ENCODE results near the gene SRSF3.

The SRSF3 gene

GRCh38 chr6:36618366-36619355, 24.5 kb downstream of the SRSF3 start:
- no peak for TF ChIP-seq CTCF (IDR thresholded peaks at IDR 0.05)
- DNase-seq (ENCODE audit: low spot score), result peak; percentile 43
- no peak overlapping the region for H3K27ac ChIP-seq

GRCh38 chr6:36621371-36621855, 27.3 kb downstream of the SRSF3 start:
- no peak overlapping the region for H3K4me3 ChIP-seq
- no peak overlapping the region for H3K27ac ChIP-seq
- no peak for TF ChIP-seq CTCF (IDR thresholded peaks at IDR 0.05)
- DNase-seq (ENCODE audit: low spot score), result peak; percentile 47

More at GRCh38 chr6:36618366-36619355, 24.5 kb downstream of the SRSF3 start:
- no peak overlapping the region for H3K4me3 ChIP-seq

- no peak for TF ChIP-seq CTCF (IDR thresholded peaks at IDR 0.05)
- peak overlapping the region; percentile 20 to 46 for H3K27ac ChIP-seq
- no peak overlapping the region for H3K4me3 ChIP-seq
- peak; percentile 65 for DNase-seq (ENCODE audit: low spot score)
Measured at GRCh38 chr6:36622901-36623546, 28.9 kb downstream of the SRSF3 start.

GRCh38 chr6:36623547-36624459, 29.6 kb downstream of the SRSF3 start:
- Histone ChIP-seq H3K4me3 (no peak overlapping the region), H3K27ac (peak overlapping the region; percentile 81 to 83)
- peak; percentile 60 for TF ChIP-seq CTCF (IDR thresholded peaks at IDR 0.05)
- peak; percentile 92 for DNase-seq (ENCODE audit: low spot score)

GRCh38 chr6:36624461-36625157, 30.4 kb downstream of the SRSF3 start:
- peak; percentile 71 for DNase-seq (ENCODE audit: low spot score)
- no peak overlapping the region for H3K4me3 ChIP-seq
- peak overlapping the region; percentile 81 to 83 for H3K27ac ChIP-seq
- no peak for TF ChIP-seq CTCF (IDR thresholded peaks at IDR 0.05)
